ENCODE measurements around the gene RPE65.

Gene RPE65

GRCh38 chr1:68433395-68433794 is 16.4 kb downstream of the RPE65 start:
- H3K4me3 ChIP-seq (replicated peaks; ENCODE audit: low read depth, low read length), result no peak overlapping the region
- no peak for DNase-seq (ENCODE audit: extremely low read depth, insufficient read length)
- H3K27me3 ChIP-seq (replicated peaks; ENCODE audit: control insufficient read depth, insufficient read depth, low read length), result no peaks in the 10 kb centered on the region
- no peak for TF ChIP-seq CTCF (IDR thresholded peaks at IDR 0.05; ENCODE audit: insufficient read depth, low read length, poor library complexity, severe bottlenecking)
- no peaks in the 10 kb centered on the region for H3K36me3 ChIP-seq (ENCODE audit: control insufficient read depth, insufficient read depth, low read length)

DNA sequence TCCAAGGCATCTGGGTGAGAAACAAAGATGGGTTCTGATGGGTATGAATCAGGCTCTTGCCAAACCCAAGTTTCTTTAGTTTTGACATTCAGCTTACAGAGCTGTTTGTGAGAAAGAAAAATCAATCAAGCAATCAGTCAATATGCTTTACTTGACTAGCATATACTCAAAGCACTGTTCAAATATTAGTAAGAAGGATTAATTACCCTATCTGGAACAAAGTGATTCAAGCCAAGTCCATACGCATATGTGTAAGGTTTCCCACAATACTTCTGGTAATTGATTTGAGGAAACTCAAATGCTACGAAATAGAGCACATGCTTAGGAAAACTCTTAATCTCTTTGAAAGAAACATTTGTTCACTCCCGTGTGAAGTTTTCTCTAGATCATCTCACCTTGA is 18.7 kb downstream of the RPE65 start:
- TF ChIP-seq CTCF (IDR thresholded peaks at IDR 0.05; ENCODE audit: insufficient read depth, low read length, poor library complexity, severe bottlenecking), result no peak
- no peaks in the 10 kb centered on the region for H3K27me3 ChIP-seq (replicated peaks; ENCODE audit: control insufficient read depth, insufficient read depth, low read length)
- H3K36me3 ChIP-seq (ENCODE audit: control insufficient read depth, insufficient read depth, low read length), result no peaks in the 10 kb centered on the region
- no peak for DNase-seq (ENCODE audit: extremely low read depth, insufficient read length)
- no peak overlapping the region for H3K4me3 ChIP-seq (replicated peaks; ENCODE audit: low read depth, low read length)

DNA sequence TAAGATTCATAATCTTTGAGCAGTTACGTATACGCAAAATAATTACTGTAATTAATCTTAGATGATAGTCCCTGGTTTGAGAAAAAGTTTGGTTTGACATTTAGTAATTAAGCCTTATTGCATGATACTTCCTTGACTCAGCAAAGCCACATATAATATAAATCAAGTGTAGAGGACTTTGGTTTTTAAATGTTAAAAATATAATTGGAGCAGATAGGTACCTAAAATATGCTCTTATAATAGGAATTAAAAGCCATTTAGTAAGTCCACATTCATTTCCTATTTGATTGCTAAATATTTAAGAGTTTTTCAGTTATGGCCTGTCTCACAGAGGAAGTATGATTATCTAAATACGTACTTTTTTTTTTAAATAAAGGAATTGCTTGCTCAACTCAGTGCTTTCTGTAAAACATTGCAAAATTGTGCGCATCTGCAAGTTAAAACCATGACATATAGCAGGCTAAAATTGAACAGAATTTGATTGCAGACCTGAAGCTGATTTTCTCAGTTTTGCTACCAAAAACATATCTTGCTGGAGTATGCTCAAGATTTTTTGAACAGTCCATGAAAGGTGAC is 20.4 kb downstream of the RPE65 start:
- no peak for DNase-seq (ENCODE audit: extremely low read depth, insufficient read length)
- Histone ChIP-seq H3K36me3 (ENCODE audit: control insufficient read depth, insufficient read depth, low read length) (no peaks in the 10 kb centered on the region), H3K27me3 (replicated peaks; ENCODE audit: control insufficient read depth, insufficient read depth, low read length) (no peaks in the 10 kb centered on the region), H3K4me3 (replicated peaks; ENCODE audit: low read depth, low read length) (no peak overlapping the region)
- TF ChIP-seq CTCF (IDR thresholded peaks at IDR 0.05; ENCODE audit: insufficient read depth, low read length, poor library complexity, severe bottlenecking), result no peak

DNA sequence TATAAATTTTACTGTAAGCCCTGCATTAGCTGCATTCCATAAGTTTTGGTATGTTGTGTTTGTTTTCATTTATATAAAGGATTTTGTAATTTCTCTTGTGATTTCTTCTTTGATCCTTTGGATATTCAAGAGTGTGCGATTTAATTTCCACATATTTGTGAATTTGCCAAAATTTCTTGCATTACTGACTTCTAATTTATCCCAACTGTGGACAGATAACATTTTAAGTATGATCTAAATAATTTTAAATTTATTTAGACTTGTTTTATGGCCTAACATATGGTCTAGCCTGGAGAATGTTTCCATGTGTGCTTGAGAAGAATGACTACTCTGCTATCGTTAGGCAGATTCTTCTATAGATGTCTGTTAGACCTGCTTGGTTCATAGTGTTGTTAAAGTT is 23.2 kb downstream of the RPE65 start:
- Histone ChIP-seq H3K4me3 (replicated peaks; ENCODE audit: low read depth, low read length) (no peak overlapping the region), H3K27me3 (replicated peaks; ENCODE audit: control insufficient read depth, insufficient read depth, low read length) (no peaks in the 10 kb centered on the region), H3K36me3 (ENCODE audit: control insufficient read depth, insufficient read depth, low read length) (no peaks in the 10 kb centered on the region)
- TF ChIP-seq CTCF (IDR thresholded peaks at IDR 0.05; ENCODE audit: insufficient read depth, low read length, poor library complexity, severe bottlenecking), result no peak
- no peak for DNase-seq (ENCODE audit: extremely low read depth, insufficient read length)

DNA sequence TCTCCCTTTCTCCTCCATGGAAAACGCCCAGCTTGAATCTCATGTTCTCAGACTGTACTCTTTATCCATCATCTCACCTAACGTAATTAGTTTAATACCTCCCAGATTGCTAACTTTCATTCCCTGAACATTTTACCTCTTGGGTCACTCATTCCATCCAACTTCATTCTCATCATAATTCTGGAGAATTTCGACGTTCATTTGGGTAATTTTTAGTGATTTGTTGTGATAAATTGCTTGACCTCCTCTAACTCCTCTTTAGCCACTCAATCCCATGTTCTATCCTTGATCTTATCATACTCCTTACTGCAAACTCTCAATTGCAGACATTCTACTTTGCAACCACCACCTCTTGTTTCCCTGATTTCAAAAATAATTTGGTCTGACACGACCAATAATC is 28.4 kb downstream of the RPE65 start:
- no peak overlapping the region for H3K4me3 ChIP-seq (replicated peaks; ENCODE audit: low read depth, low read length)
- no peak for TF ChIP-seq CTCF (IDR thresholded peaks at IDR 0.05; ENCODE audit: insufficient read depth, low read length, poor library complexity, severe bottlenecking)
- H3K36me3 ChIP-seq (ENCODE audit: control insufficient read depth, insufficient read depth, low read length), result no peaks in the 10 kb centered on the region
- H3K27me3 ChIP-seq (replicated peaks; ENCODE audit: control insufficient read depth, insufficient read depth, low read length), result no peaks in the 10 kb centered on the region
- DNase-seq (ENCODE audit: extremely low read depth, insufficient read length), result no peak

GRCh38 chr1:68409426-68409825 is 40.3 kb downstream of the RPE65 start:
- Histone ChIP-seq H3K4me3 (replicated peaks; ENCODE audit: low read depth, low read length) (no peak overlapping the region), H3K27me3 (replicated peaks; ENCODE audit: control insufficient read depth, insufficient read depth, low read length) (no peaks in the 10 kb centered on the region), H3K36me3 (ENCODE audit: control insufficient read depth, insufficient read depth, low read length) (no peaks in the 10 kb centered on the region)
- TF ChIP-seq CTCF (IDR thresholded peaks at IDR 0.05; ENCODE audit: insufficient read depth, low read length, poor library complexity, severe bottlenecking), result no peak
- DNase-seq (ENCODE audit: extremely low read depth, insufficient read length), result no peak

Measured in GM06990 (cell line).